GM12872 (cell line): ENCODE data around the gene CCDC116.

Experiments
- TF ChIP-seq, protein P1 (sequence below): IDR thresholded peaks from 3 replicates; pipeline ENCODE4 v1.5.1; 2011; ENCODE audit warnings: low read depth, mild to moderate bottlenecking, low read length, moderate library complexity; ENCODE audit not compliant: insufficient read depth

CCDC116 gene, protein sequence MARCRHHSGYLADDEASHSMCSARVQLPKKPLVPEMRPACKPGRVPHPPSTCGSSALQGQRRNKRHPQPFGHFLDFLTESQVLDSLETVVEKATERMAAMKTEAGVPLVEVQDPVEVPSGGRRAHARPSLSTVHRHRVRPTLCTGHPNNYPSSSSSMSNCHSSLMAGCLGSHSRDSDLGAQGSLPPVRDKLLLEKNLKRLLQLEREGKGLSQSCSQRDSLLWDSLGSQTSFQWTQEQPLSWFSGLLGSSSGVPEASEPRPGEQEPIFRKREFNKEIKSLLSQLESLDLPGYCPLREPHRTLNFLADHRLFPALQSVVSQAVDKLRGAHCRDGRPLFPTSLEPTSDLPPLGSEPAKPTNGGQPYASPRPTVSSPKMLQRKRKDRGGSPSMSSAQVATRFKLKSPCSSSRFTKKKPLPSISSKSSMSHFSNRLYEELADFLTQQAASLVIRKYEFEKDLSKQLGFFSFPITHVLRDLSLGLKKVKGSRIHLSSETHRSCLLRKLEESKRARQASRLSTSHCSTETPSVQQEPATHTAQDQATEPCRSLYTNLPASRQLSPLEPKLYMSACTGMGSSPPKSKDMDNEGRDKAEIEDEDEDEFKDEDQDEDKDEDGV

DNA sequence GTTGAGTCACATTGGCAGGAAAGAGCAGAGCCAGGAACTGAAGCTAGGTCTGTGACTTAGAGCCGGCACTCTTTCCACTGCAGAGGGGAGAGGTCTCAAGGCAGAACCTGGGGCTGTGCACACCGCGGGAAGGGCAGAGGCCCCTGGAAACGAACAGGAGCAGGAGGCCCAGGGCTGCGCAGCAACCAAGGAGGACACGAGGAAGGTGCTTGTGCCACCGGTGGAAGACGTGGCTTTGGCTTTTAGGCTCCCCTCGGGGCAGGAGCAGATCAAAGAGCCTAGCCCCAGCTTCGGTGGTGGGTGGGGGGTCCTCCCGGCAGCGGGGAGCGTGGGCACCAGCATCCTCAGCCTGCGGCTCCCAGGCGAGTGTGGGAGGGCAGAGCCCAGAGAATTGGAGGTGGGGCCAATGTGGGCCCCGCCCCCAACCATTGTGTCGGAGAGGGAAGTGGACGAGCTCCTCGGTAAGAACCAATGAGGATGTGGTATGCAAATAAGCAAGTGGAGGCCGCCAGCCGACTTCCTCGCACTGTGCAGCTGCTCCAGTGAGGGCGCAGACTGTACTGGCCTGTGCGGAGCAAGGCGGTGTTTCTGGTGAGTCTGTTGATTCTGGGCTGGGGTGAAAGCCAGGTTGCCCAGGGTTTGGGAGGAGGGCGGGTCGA is at the start of gene CCDC116:
CCDC116 (plus strand) TSS at position 524 of the 659 bp plus-strand sequence. CDS start 422 bp downstream, outside the sequence.
- TF ChIP-seq, protein P1, sequence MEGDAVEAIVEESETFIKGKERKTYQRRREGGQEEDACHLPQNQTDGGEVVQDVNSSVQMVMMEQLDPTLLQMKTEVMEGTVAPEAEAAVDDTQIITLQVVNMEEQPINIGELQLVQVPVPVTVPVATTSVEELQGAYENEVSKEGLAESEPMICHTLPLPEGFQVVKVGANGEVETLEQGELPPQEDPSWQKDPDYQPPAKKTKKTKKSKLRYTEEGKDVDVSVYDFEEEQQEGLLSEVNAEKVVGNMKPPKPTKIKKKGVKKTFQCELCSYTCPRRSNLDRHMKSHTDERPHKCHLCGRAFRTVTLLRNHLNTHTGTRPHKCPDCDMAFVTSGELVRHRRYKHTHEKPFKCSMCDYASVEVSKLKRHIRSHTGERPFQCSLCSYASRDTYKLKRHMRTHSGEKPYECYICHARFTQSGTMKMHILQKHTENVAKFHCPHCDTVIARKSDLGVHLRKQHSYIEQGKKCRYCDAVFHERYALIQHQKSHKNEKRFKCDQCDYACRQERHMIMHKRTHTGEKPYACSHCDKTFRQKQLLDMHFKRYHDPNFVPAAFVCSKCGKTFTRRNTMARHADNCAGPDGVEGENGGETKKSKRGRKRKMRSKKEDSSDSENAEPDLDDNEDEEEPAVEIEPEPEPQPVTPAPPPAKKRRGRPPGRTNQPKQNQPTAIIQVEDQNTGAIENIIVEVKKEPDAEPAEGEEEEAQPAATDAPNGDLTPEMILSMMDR, result no peak

DNA sequence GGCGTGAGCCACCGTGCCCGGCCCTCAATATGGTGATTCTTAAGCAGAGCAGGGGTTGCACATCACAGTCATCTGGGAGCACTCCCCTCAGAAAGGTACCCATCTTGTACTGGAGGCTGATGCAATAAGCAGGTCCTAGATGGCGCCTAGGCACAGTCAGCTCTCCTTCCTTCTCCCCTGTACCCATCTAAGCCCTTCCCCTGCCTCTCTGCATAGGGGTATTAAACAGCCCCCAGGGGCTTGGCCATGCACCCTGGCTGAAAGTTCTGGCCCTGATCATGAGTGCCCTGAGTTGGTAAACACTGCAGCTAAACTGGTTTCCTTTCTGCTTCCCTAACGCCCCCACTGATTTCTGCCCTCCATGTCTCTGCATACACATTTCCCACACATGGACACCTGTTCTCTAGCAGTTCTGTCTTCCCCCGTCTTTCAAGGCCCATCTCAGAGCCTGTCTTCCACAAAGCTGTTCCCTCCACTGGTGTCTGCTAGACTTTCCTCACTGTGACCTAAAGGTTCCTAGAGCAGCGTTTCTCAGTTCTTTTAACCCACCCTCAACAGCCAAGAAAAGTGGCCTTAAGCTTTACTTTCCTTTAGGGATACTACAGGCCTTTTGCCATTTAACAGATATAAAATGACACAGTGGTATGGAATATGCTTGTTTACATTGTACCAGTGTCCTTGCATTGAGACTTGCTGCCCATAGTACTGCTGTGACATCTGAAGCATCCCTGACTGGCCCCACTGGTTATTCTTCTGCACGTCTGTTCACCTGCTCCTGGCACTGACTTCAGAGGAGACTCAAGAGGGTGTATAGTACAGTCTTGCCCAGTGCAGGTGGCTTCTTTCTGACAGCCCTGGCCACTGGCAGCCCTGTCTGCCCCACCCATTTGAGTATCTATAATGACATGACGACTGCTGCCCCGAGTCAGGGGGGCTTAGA is 49.5 kb upstream of the CCDC116 start:
- TF ChIP-seq, protein P1, result no peak

DNA sequence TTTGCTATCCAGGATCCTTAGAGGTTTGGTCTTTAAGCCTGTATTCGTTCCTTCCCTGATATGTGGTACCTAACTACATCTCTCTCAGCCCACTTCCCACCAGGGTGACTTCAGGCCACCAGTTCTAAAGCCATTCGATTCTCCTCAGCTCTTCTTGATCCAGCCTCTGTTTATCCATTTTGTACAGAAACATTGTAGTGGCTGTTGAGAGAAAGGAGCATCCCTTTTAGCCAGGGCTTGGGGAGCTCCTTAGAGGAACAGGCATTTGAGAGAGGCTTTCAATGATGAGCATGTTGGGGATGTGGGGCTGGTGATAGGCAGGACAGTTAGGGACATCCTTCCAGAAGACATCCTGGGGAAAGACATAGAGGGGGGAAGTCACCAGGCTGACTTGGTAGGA is 47.2 kb upstream of the CCDC116 start:
- TF ChIP-seq, protein P1, result no peak

DNA sequence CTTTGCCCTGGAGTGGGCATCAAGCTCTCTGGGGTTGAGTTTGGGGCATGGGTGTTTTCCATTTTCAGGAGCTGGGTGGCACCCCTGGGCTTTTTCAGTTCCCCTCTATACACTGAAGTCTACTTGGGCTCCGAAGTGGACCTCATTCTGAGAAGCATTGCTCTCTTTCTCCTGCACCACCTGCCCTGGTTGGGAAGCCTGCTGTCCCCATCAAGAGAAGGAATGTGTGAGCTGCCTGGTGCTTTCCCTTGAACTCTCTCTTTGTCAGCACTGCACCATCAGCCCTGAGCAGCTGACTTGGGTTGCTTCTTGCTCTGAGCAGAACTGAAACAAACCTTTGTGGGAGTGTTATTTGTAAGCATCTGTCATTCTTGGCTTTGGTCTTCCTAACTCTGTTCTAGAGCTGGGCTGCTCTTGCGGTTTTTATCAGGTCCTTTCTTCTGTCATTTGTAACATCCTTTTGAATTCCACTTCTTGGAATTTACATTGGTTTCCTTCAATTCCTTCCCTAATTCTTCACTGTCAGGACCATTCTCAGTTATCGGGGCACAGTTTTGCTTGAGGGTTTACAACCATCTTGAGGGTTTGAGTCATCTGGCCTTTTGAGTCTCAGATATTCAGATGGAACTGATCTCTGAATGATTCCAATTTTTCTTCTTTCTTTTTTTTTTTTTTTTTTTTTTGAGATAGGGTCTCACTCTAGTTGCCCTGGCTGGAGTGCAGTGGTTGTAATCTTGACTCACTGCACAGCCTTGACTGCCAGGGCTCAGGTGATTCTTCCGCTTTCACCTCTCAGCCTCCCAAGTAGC is 44.6 kb upstream of the CCDC116 start:
- TF ChIP-seq, protein P1, result no peak

DNA sequence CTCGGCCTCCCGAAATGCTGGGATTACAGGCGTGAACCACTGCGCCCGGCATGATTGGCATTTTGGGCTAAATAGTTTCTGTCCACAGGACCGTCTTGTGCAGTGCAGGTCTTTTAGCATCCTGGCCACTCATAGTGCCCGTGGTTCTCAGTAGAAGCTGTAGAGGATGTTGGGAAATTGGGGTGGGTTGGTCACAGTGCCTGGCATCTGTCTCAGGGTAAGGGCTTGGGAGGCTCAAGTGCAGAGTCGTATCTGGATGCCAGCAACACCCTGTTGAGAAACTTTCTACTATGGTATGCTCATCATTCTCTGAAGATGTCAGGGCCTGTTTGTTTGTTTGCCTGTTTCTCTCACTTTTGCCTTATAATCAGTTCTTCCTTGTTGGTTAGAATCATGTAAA is 43.2 kb upstream of the CCDC116 start:
- TF ChIP-seq, protein P1, result no peak

DNA sequence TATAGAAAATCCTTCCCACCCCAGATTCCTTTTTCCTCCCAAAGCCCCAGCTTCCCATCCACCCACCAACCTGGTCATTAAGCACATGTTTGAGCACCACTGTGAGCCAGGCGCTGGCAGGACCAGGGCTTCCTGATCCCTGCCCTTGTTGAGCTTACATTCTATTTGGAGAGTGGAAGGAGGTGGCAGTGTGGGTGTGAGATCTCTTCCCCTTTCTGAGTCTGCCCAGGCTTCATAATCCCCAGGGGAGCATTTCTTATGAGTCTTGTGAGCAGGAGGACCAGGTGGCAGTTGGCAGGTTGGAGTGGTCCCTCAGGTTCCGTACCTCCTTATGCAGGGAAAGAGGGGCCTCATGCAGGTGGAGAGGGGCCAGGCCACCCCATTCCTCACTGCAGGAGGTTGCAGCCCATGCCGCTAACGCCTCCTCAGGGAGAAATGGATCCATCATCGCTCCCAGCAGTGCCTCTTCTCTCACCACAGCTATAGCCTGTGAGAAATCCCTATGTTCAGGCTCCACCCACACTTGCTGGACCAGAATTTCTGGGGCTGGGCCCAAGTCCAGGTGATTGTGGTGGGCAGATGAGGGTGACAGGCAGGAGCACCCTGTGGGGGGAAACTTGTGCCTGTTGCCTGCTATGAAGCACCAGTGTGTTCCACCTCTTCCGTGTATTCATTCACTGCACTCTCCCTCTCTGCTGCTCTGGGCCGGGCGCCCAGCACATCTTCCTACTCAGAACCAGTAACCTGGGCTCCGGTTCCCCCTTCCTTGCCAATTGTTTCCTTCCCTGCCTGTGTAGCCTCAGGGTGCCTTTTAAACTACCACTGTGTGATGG is 41.5 kb upstream of the CCDC116 start:
- TF ChIP-seq, protein P1, result no peak
